ENCODE measurements around the gene CLIP2.

CLIP2 gene

DNA sequence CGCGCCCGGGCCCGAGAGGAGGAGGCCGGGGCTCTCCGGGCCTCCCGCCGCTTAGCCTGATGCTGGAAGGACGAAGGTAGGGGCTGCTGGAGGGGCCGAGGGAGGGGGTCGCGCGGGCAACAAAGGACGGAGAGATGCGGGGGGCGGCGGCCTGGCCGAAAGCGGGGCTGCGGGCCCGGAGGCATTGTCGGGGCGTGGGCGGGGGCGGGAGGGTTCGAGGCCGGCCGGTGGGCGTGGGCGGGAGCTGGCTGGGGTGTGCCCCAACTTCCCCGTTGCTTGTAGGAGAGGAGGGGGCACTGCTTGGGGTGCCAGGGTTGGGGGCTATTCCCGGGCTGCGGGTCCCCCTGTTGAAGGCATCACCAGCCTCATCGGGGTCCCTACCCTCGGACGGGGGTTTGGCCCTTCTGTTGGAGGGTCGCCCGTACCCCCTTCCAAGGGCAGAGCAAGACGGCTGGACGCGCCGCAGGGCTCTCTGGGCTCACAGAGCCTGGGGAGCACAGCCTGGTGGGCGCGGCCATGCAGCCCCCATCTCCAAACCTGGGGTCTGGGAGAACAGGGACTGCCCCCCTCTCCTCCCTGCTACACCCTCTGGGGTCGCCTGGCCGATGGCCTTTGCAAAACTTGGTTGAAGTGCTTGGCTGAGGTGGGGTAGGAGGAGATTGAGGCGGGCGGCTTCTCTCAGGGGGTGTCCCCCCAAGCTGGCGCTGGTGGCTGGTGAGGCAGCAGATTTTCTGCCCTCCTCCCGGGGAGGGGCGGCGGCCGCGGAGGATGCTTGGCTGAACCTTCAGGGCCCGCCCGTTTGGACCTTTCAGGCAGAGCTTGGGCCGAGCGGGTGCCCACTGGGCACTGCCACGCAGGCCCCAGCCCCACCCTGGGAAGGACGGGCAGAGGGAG, 699 bp downstream of the CLIP2 start:
- Histone ChIP-seq H3K9me3 (ENCODE audit: control insufficient read depth, low read length) (no peaks in the 10 kb centered on the region), H3K4me3 (ENCODE audit: extremely low read depth, insufficient read depth, low read length, poor library complexity, severe bottlenecking) (peak overlapping the region; percentile 86), H3K27ac (ENCODE audit: low read depth, low read length, severe bottlenecking) (peak overlapping the region; percentile 57), H3K4me1 (ENCODE audit: control insufficient read depth, insufficient read depth, low read length, poor library complexity, severe bottlenecking) (peaks cover 20% of the 10 kb centered on the region), H3K36me3 (ENCODE audit: control insufficient read depth, insufficient read depth, low read length) (no peaks in the 10 kb centered on the region)
- WGBS, 2 experiments (ENCODE audit: insufficient coverage in 2 of 2) = 1 to 4% methylated on average over 38 of the region's 60 CpGs

- Histone ChIP-seq H3K36me3 (ENCODE audit: control insufficient read depth, insufficient read depth, low read length) (peaks cover 5% of the 10 kb centered on the region), H3K4me3 (ENCODE audit: extremely low read depth, insufficient read depth, low read length, poor library complexity, severe bottlenecking) (peak overlapping the region; percentile 86), H3K9me3 (ENCODE audit: control insufficient read depth, low read length) (no peaks in the 10 kb centered on the region), H3K27ac (ENCODE audit: low read depth, low read length, severe bottlenecking) (no peak overlapping the region), H3K4me1 (ENCODE audit: control insufficient read depth, insufficient read depth, low read length, poor library complexity, severe bottlenecking) (peaks cover 25% of the 10 kb centered on the region)
- WGBS, 2 experiments (ENCODE audit: insufficient coverage in 2 of 2) = 20 to 38% methylated on average over 3 to 8 of the region's 9 CpGs
Observed at GRCh38 chr7:74290553-74290950, 1.3 kb downstream of the CLIP2 start.

GRCh38 chr7:74290981-74291441, 1.8 kb downstream of the CLIP2 start:
- WGBS, 2 experiments (ENCODE audit: insufficient coverage in 2 of 2) = 74 to 80% methylated on average over 7 to 10 of the region's 10 CpGs
- Histone ChIP-seq H3K36me3 (ENCODE audit: control insufficient read depth, insufficient read depth, low read length) (peaks cover 9% of the 10 kb centered on the region), H3K27ac (ENCODE audit: low read depth, low read length, severe bottlenecking) (no peak overlapping the region), H3K4me1 (ENCODE audit: control insufficient read depth, insufficient read depth, low read length, poor library complexity, severe bottlenecking) (peaks cover 28% of the 10 kb centered on the region), H3K9me3 (ENCODE audit: control insufficient read depth, low read length) (no peaks in the 10 kb centered on the region), H3K4me3 (ENCODE audit: extremely low read depth, insufficient read depth, low read length, poor library complexity, severe bottlenecking) (peak overlapping the region; percentile 86)

DNA sequence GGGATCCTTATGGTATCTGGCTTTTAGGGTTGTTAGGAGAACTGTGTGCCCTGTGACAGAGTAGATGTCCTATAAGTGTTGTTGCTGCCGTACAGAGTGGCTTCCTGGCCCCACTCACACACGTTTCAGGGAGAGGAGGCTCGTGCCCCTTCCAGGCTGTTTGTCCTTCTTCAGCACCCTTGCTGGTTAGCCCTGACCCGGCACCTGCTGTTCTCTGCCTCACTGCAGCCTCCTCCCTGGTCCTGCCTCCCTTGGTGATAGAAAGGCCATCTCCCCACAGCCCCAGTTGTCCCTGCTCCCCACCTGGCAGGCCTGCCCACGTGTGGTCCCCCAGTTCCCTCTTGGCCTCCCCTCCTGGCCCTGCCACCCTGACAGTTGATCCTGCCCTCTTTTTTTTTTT, 2.3 kb downstream of the CLIP2 start:
- H3K9me3 ChIP-seq (ENCODE audit: control insufficient read depth, low read length) = no peaks in the 10 kb centered on the region
- no peak overlapping the region for H3K27ac ChIP-seq (ENCODE audit: low read depth, low read length, severe bottlenecking)
- peaks cover 15% of the 10 kb centered on the region for H3K36me3 ChIP-seq (ENCODE audit: control insufficient read depth, insufficient read depth, low read length)
- H3K4me1 ChIP-seq (ENCODE audit: control insufficient read depth, insufficient read depth, low read length, poor library complexity, severe bottlenecking) = peaks cover 28% of the 10 kb centered on the region
- peak overlapping the region; percentile 86 for H3K4me3 ChIP-seq (ENCODE audit: extremely low read depth, insufficient read depth, low read length, poor library complexity, severe bottlenecking)
- WGBS, 2 experiments (ENCODE audit: insufficient coverage in 2 of 2) = 91 to 97% methylated on average over 4 to 5 of the region's 5 CpGs

DNA sequence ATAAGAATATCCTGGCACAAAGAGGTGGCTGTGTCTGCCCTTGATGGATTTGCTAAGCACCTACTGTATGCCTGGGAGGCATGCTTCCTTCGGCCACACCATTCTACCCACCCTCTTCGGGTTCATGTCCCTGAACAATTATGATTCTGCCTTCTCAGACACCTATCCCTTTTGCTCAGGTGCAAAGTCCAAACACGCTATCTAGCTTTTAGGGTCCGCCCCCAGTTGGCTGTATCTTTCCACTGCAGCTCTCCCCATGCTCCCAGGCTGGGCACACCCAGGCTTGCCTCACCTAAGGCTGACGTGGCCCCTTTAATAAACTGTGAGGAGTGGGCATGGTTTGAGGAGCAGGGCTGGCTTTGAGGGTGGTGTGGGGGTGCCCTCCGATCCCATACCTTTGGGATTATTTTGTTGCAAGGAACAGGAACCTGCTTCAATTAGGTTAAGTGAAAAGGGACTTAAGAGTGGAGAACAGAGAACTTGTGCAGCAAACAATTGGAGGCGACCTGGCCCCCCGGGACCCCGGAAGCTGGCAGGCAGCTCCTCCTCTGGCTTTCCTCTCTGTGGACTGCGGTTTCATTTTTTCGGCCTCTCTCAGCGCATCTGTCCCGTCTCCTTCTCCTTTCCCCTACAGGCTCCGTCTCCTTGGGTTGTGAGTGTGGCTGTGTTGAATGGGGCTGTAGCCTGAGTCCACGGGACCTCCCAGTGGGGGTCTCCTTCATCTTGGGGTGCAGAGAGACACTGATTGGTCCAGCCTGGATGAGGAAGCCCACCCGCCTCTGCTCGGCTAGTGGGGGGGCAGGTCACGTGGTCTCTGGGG, 3.8 kb downstream of the CLIP2 start:
- no peak overlapping the region for H3K27ac ChIP-seq (ENCODE audit: low read depth, low read length, severe bottlenecking)
- H3K36me3 ChIP-seq (ENCODE audit: control insufficient read depth, insufficient read depth, low read length) = peaks cover 20% of the 10 kb centered on the region
- no peaks in the 10 kb centered on the region for H3K9me3 ChIP-seq (ENCODE audit: control insufficient read depth, low read length)
- WGBS, 2 experiments (ENCODE audit: insufficient coverage in 2 of 2) = 87 to 94% methylated on average over 9 to 12 of the region's 18 CpGs
- no peak overlapping the region for H3K4me3 ChIP-seq (ENCODE audit: extremely low read depth, insufficient read depth, low read length, poor library complexity, severe bottlenecking)
- peaks cover 28% of the 10 kb centered on the region for H3K4me1 ChIP-seq (ENCODE audit: control insufficient read depth, insufficient read depth, low read length, poor library complexity, severe bottlenecking)

DNA sequence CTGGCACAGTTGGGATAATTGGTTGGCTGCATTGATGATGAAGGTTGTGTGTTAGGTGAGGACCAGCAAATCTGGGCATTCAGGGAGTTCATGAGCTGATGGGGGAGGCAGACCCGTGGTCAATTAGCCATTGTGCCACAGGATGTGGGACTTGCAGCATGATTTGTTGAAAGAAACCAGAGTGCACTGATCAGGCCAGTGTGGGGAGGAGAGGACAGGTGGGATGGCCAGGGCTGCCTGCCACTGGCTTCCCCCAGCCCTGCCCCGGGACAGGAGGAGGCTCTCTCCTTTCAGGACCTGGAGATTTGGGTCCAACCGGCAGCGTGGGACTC, 4.3 kb downstream of the CLIP2 start:
- H3K36me3 ChIP-seq (ENCODE audit: control insufficient read depth, insufficient read depth, low read length) = peaks cover 20% of the 10 kb centered on the region
- WGBS, 2 experiments (ENCODE audit: insufficient coverage in 2 of 2) = 70 to 81% methylated on average over 2 of the region's 4 CpGs
- no peak overlapping the region for H3K4me3 ChIP-seq (ENCODE audit: extremely low read depth, insufficient read depth, low read length, poor library complexity, severe bottlenecking)
- H3K4me1 ChIP-seq (ENCODE audit: control insufficient read depth, insufficient read depth, low read length, poor library complexity, severe bottlenecking) = peaks cover 28% of the 10 kb centered on the region
- no peaks in the 10 kb centered on the region for H3K9me3 ChIP-seq (ENCODE audit: control insufficient read depth, low read length)
- no peak overlapping the region for H3K27ac ChIP-seq (ENCODE audit: low read depth, low read length, severe bottlenecking)

DNA sequence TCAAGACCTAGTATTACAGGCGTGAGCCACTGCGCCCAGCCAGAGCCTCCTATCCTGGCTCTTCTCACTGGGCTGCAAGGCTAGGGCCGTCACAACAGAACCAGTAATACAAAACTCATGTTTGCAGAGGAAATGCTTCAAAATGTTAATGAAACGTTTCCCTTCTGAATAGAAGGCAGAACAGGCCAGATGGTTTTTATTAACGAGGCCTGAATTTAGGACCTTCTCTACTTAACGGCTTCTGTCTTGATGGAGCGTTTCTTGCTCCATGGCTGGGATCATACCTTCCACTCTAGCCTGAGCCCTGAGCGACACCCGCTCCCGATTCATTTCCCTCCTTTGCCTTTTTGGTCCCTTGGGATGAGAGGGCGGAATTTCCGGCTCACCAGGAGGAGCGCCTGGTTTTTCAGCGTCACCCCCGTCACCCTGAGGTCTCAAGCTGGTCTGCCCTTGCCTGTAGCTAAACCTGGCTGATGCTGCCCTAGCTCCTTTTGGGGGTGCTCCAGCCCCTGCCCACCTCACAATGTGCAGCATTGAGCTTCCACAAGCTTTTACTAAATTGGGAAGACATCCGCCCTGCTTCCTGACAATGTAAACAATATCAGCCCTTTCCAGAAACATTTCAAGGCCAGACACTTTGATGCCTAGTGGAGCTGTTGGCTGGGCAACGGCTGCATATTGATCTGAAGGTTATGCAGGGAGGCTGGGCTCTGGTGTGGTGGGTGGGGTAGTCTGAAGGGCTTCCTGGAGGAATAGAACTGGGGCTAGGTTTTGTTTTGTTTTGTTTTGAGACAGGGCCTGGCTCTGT, 5.2 kb downstream of the CLIP2 start:
- 66 to 71% methylated on average over 15 to 17 of the region's 17 CpGs for WGBS, 2 experiments (ENCODE audit: insufficient coverage in 2 of 2)
- H3K36me3 ChIP-seq (ENCODE audit: control insufficient read depth, insufficient read depth, low read length) = peaks cover 20% of the 10 kb centered on the region
- H3K4me1 ChIP-seq (ENCODE audit: control insufficient read depth, insufficient read depth, low read length, poor library complexity, severe bottlenecking) = peaks cover 28% of the 10 kb centered on the region
- no peaks in the 10 kb centered on the region for H3K9me3 ChIP-seq (ENCODE audit: control insufficient read depth, low read length)
- H3K27ac ChIP-seq (ENCODE audit: low read depth, low read length, severe bottlenecking) = peak overlapping the region; percentile 78
- H3K4me3 ChIP-seq (ENCODE audit: extremely low read depth, insufficient read depth, low read length, poor library complexity, severe bottlenecking) = no peak overlapping the region

- 96 to 98% methylated on average over 9 to 14 of the region's 15 CpGs for WGBS, 2 experiments (ENCODE audit: insufficient coverage in 2 of 2)
Observed at GRCh38 chr7:74297516-74298233, 8.5 kb downstream of the CLIP2 start.

GRCh38 chr7:74299401-74299800, 10.2 kb downstream of the CLIP2 start:
- Histone ChIP-seq H3K27ac (ENCODE audit: low read depth, low read length, severe bottlenecking) (no peak overlapping the region), H3K9me3 (ENCODE audit: control insufficient read depth, low read length) (no peaks in the 10 kb centered on the region), H3K4me3 (ENCODE audit: extremely low read depth, insufficient read depth, low read length, poor library complexity, severe bottlenecking) (no peak overlapping the region), H3K4me1 (ENCODE audit: control insufficient read depth, insufficient read depth, low read length, poor library complexity, severe bottlenecking) (peaks cover 11% of the 10 kb centered on the region), H3K36me3 (ENCODE audit: control insufficient read depth, insufficient read depth, low read length) (peaks cover 20% of the 10 kb centered on the region)
- 88 to 100% methylated on average over 2 to 5 of the region's 8 CpGs for WGBS, 2 experiments (ENCODE audit: insufficient coverage in 2 of 2)

More at GRCh38 chr7:74297516-74298233, 8.5 kb downstream of the CLIP2 start:
- H3K36me3 ChIP-seq (ENCODE audit: control insufficient read depth, insufficient read depth, low read length) = peaks cover 20% of the 10 kb centered on the region
- no peaks in the 10 kb centered on the region for H3K9me3 ChIP-seq (ENCODE audit: control insufficient read depth, low read length)
- no peak overlapping the region for H3K4me3 ChIP-seq (ENCODE audit: extremely low read depth, insufficient read depth, low read length, poor library complexity, severe bottlenecking)
- peaks cover 23% of the 10 kb centered on the region for H3K4me1 ChIP-seq (ENCODE audit: control insufficient read depth, insufficient read depth, low read length, poor library complexity, severe bottlenecking)
- H3K27ac ChIP-seq (ENCODE audit: low read depth, low read length, severe bottlenecking) = no peak overlapping the region

DNA sequence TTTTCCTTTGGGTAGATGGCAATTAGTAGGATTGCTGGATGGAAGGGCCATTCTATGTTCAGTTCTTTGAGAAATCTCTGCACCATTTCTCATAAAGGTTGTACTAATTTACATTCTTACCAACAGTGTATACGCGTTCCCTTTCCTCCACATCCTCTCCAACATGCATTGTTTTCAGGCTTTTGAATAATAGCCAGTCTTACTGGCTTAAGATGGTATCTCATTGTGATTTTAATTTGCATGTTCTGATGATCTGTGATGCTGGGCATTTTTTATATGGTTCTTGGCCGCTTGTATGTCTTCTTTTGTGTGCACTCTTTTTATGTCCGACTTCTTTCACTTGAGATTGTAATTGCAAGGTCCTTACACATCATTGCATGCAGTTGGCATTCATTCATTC, 11.7 kb downstream of the CLIP2 start:
- 71% methylated on average over 2 of the region's 4 CpGs; no CpG with 5 or more reads in 1 of the 2 experiments for WGBS, 2 experiments (ENCODE audit: insufficient coverage in 2 of 2)
- H3K4me3 ChIP-seq (ENCODE audit: extremely low read depth, insufficient read depth, low read length, poor library complexity, severe bottlenecking) = no peak overlapping the region
- H3K27ac ChIP-seq (ENCODE audit: low read depth, low read length, severe bottlenecking) = no peak overlapping the region
- no peaks in the 10 kb centered on the region for H3K9me3 ChIP-seq (ENCODE audit: control insufficient read depth, low read length)
- no peaks in the 10 kb centered on the region for H3K4me1 ChIP-seq (ENCODE audit: control insufficient read depth, insufficient read depth, low read length, poor library complexity, severe bottlenecking)
- H3K36me3 ChIP-seq (ENCODE audit: control insufficient read depth, insufficient read depth, low read length) = peaks cover 11% of the 10 kb centered on the region

Data from mesodermal cell (in vitro differentiated cells).